Prostate gland (tissue), 2 donors: ENCODE results near the gene MTCH1. TPM values are rescaled to one million over a fixed set of nuclear protein-coding genes. Genes with fewer than 3 reads are reported as not detected.
A peak's percentile ranks its signal among the peaks of the same experiment; 100 is the strongest.

Source experiments
- DNase-seq: peaks from one replicate; pipeline ENCODE4 v3.0.0-alpha.2; 2019; ENCODE audit warnings: low spot score
- H3K27ac ChIP-seq, 2 donors: fragments of 200-600 bp; sonication (generic); 2 replicates each; pipeline ENCODE4 v1.5.1; 2017 to 2019
- H3K27me3 ChIP-seq: fragments of 200-600 bp; sonication (generic); replicated peaks from 2 replicates; pipeline ENCODE4 v1.5.1; 2019; ENCODE audit not compliant: insufficient read depth
- H3K36me3 ChIP-seq, 2 donors: fragments of 200-600 bp; sonication (generic); 1 replicate in 1 of 2; 2 replicates in 1 of 2; pipeline versions ENCODE4 v1.5.1 to v1.8.1; 2017 to 2019
- H3K4me1 ChIP-seq: fragments of 200-600 bp; sonication (generic); replicated peaks from 2 replicates; pipeline ENCODE4 v1.5.1; 2019
- H3K4me3 ChIP-seq, 2 donors: fragments of 200-600 bp; sonication (generic); 2 replicates each; pipeline ENCODE4 v1.5.1; 2017 to 2019
- H3K9me3 ChIP-seq: fragments of 200-600 bp; sonication (generic); 2 replicates; pipeline ENCODE4 v1.5.1; 2017
- POLR2A ChIP-seq: fragments of 450-650 bp; IDR thresholded peaks from one replicate; pipeline ENCODE4 v1.6.1; 2016; ENCODE audit warnings: antibody characterized with exemption, mild to moderate bottlenecking
- POLR2AphosphoS5 ChIP-seq: sonication (generic); formaldehyde crosslinking; IDR thresholded peaks from one replicate; pipeline ENCODE4 v1.6.1; 2017; ENCODE audit warnings: antibody characterized with exemption
- WGBS: methylation state at CpG from one replicate; pipeline ENCODE4 v1.1.5; 2018; 5-methylcytosine and 5-hydroxymethylcytosine counted together
- intact Hi-C: fragments of 100-400 bp; cut with DNase I; formaldehyde crosslinking; loops from one replicate; pipeline ENCODE4 v1.14.2; 2022
- total RNA-seq, 2 donors: library from RNA; depleted of rRNA; stranded (reverse); fragments of >200 nt; gene quantifications; one replicate each; pipeline ENCODE4 v1.1.0, GENCODE V29; 2016
- TF ChIP-seq, protein P1 (sequence below), 4 experiments: fragments of 200-600 bp in 2 of 4; fragments of 450-650 bp in 2 of 4; sonication (generic) in 2 of 4; IDR thresholded peaks; 1 replicate in 3 of 4; 2 replicates in 1 of 4; pipeline ENCODE4 v1.5.1; 2016 to 2019; ENCODE audit warnings: antibody characterized with exemption in 4 of 4, mild to moderate bottlenecking in 2 of 4, moderate library complexity in 2 of 4

MTCH1 gene
- total RNA-seq, 2 donors from 2014 or later, result 269 to 367 TPM

DNA sequence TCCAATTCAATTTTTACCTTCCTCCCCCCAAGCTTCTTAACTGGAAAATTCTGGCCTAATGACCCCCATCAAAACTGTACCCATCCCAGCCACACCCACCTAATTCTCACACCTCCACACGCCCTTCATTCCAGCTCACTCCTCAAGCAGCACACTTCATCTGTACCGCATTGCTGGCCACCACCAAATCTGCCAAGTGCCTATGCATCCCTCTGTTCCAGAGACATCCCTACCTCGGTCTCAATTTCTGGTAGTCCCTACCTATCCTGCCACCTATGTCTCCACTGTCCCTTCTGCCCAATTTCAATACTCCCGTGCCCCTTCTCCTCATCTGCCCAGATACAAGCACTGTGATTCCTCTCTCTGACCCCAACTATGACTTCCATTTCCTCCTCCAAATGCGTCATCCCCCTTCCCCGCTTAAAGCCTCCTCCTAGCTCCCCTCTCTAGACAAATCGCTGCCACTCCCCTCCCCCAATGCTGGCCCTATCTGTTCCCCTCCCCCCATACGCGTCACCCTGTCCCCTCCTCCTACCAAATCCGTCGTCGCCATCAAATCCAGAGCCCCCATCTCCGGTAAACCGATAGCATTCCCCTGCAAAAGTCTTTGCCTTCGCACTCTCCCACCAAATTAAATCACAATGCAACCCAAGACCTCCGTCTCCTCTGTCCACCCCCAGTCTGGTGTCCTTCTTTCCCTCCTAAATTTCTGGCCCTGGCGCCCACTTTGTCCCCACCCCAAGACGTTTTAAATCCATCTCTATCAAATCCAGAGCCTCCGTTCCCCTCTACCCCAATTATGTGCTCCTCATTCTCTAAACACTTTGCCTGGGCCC lies 1.2 kb downstream of the MTCH1 start:
- intact Hi-C loops, result loop anchor here (2.0 to 5.0 kb wide), 2 partner anchors 34 to 188 kb away; partner anchors contain the start of gene PIM1
- 7% methylated on average over 19 of the region's 19 CpGs for whole genome bisulfite sequencing

DNA sequence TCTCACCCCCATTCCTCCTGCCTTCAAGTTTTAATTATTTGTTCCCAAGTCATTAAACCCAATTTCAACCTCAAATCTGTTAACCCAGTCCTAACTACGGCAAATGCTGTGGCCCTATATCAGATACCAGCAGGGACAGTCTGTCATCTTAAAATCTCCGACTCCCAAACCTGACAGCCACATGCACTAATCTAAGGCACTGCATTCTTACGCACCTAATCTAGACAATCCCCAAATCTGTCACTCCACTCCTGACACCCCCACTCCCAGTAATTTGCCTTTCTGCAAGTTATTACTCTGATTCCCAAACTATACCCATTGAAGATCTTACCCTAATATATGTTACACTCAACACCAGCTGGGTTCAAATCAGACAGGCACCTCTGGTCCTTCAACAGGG lies 2.5 kb downstream of the MTCH1 start:
- Histone ChIP-seq H3K4me1 (peaks cover 7% of the 10 kb centered on the region), H3K4me3 (no peak overlapping the region), H3K9me3 (no peaks in the 10 kb centered on the region), H3K36me3 (peaks cover 0 to under 1% of the 10 kb centered on the region in 2 donors), H3K27ac (no peak overlapping the region), H3K27me3 (no peaks in the 10 kb centered on the region)
- intact Hi-C loops, result no loop called here
- DNase-seq, result no peak
- WGBS, result 84% methylated on average over 3 of the region's 3 CpGs
- TF ChIP-seq POLR2AphosphoS5 (no peak), POLR2A (no peak)
- TF ChIP-seq, protein P1, sequence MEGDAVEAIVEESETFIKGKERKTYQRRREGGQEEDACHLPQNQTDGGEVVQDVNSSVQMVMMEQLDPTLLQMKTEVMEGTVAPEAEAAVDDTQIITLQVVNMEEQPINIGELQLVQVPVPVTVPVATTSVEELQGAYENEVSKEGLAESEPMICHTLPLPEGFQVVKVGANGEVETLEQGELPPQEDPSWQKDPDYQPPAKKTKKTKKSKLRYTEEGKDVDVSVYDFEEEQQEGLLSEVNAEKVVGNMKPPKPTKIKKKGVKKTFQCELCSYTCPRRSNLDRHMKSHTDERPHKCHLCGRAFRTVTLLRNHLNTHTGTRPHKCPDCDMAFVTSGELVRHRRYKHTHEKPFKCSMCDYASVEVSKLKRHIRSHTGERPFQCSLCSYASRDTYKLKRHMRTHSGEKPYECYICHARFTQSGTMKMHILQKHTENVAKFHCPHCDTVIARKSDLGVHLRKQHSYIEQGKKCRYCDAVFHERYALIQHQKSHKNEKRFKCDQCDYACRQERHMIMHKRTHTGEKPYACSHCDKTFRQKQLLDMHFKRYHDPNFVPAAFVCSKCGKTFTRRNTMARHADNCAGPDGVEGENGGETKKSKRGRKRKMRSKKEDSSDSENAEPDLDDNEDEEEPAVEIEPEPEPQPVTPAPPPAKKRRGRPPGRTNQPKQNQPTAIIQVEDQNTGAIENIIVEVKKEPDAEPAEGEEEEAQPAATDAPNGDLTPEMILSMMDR (IDR thresholded peaks at IDR 0.05), result no peak

More for the DNA sequence above, 1.2 kb downstream of the MTCH1 start:
- peak overlapping the region; percentile 99 to 100 for H3K4me3 ChIP-seq
- TF ChIP-seq POLR2A (peak; percentile 18), POLR2AphosphoS5 (no peak)
- TF ChIP-seq, protein P1 (IDR thresholded peaks at IDR 0.05), result no peak
- H3K4me1 ChIP-seq, result peaks cover 4% of the 10 kb centered on the region
- no peaks in the 10 kb centered on the region for H3K27me3 ChIP-seq
- H3K27ac ChIP-seq, result peak overlapping the region; percentile 97 to 98
- H3K9me3 ChIP-seq, result no peaks in the 10 kb centered on the region
- DNase-seq, result no peak
- H3K36me3 ChIP-seq, result no peaks in the 10 kb centered on the region

DNA sequence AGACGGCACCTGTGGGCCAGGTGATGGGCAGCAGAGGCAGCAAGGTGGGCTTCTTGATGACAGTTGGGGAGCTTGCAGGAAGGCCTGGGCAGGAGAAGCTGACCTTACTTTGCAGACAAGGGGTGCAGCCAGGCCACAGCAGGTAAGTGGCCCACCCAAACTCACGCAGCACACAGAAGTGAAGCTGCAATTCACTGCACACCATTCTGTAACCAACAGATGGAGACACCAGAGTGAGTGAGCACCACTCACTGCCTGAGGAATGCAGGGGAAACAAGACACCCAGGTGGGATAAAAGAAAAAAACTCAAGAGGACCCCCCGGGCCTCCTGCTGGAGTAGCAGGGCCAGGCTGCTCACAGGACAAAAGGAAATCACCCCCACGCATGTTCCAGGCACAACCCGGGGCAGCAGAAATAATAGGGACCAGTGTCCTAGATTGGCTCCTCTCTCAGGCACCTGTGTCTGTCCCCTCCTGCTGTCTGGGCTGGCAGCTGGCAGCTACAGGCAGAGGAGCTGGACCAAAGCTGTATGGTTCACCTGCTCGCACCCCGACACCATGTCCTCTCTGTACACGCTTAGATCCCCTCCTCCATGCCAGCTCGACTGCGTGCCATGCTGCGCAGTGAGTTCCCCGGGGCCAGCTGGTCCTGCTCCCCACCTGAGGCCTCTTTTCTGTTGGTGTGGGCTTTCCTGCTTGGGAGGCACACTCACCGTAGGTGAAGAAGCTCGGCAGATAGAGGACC lies 4.9 kb downstream of the MTCH1 start:
- peaks cover 10 to 23% of the 10 kb centered on the region in 2 donors for H3K36me3 ChIP-seq
- intact Hi-C loops, result no loop called here
- 60% methylated on average over 14 of the region's 14 CpGs for WGBS
- DNase-seq, result no peak
- H3K27me3 ChIP-seq, result no peaks in the 10 kb centered on the region
- H3K27ac ChIP-seq, result peak overlapping the region in 1 of 2 donors; percentile 35
- H3K4me3 ChIP-seq, result no peak overlapping the region
- TF ChIP-seq, protein P1 (IDR thresholded peaks at IDR 0.05), result peak in 1 of 4 experiments; percentile 21
- TF ChIP-seq POLR2A (no peak), POLR2AphosphoS5 (no peak)
- no peaks in the 10 kb centered on the region for H3K9me3 ChIP-seq
- H3K4me1 ChIP-seq, result peaks cover 7% of the 10 kb centered on the region

DNA sequence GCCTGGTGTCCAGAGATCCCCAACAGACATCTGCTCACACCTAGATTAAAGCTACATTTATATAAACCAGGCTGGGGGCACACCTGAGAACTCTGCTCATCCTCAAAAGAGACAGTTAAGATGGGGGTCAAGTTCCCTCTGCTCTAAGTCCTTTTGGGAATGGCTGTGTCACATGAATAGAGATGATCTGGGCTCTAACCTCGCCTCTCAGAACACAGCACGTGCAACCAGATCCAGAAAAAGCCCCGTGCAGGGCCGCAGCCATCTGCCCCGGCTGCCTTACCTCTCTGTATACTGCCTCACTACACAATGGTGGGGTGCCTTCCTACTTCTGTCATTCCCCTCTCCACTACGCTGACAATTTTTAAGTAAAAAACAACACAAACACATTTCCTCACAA lies 5.9 kb downstream of the MTCH1 start:
- H3K4me1 ChIP-seq, result peaks cover 7% of the 10 kb centered on the region

More for the DNA sequence above, 5.9 kb downstream of the MTCH1 start:
- DNase-seq, result no peak
- no peak overlapping the region for H3K4me3 ChIP-seq
- H3K27me3 ChIP-seq, result no peaks in the 10 kb centered on the region
- peaks cover 17 to 32% of the 10 kb centered on the region in 2 donors for H3K36me3 ChIP-seq
- WGBS, result 49% methylated on average over 6 of the region's 6 CpGs
- intact Hi-C loops, result no loop called here
- no peaks in the 10 kb centered on the region for H3K9me3 ChIP-seq
- TF ChIP-seq POLR2A (no peak), POLR2AphosphoS5 (no peak)
- TF ChIP-seq, protein P1 (IDR thresholded peaks at IDR 0.05), result no peak
- H3K27ac ChIP-seq, result peak overlapping the region; percentile 35 to 60
